Measurements from ENCODE around the gene NQO1. TPM values are rescaled to one million over a fixed set of nuclear protein-coding genes. Genes with fewer than 3 reads are reported as not detected.

Gene NQO1
- total and polyA plus RNA-seq, 2 of the 8 experiments (the other 6 are each of a cell fraction or from before 2014, with no cell fraction given), result 32.7 to 45.7 TPM

DNA sequence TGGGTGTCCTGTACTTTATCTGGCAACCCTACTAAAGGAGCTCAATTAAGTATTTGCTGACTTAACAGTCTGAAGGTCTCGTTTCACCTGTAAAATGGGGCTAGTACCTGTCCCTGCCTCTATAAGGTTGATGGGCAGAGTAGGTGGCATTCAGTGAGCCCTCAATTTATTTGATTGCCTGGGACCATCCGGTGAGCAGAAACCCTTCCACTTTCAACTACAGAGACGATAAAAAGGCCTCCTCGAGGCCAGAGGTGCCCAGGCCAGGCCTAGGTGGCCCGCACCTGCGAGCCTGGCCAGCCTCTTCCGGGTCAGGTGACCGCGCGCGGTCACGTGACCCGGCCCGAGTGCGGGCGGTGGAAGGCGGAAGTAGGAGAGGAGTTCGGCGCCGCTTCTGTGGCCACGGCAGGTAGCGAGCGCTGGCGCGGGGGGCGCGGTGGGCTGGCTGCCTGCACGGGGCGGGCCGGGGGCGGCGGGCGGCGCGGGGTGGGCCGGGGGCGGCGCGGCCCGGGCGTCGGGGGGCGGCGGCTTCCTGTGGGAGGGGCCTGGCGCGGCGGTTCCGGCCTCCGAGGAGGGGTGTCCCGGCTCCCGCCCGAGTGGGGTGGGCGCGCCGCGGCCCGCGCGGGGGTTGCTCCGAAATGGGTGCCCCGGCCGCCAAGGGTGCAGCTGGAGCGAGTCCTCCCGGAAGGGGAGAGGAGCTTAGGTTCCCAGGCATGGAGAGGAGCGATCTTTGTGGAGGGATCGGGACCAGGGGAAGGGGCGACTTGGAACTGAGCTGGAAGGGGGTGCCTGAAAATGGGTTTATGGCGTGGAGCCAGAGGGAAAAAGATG lies 35.8 kb upstream of the NQO1 start, which contains the start of gene WWP2 (continued):
- TF ChIP-seq SIRT6 (IDR thresholded peaks at IDR 0.05; ENCODE audit: low read length) (no peak), CBX8 (IDR thresholded peaks at IDR 0.05; ENCODE audit: borderline replicate concordance, low read depth, low read length) (no peak), CHD2 (IDR thresholded peaks at IDR 0.05; ENCODE audit: low read length) (no peak), JUN (IDR thresholded peaks at IDR 0.05; ENCODE audit: low read depth, low read length) (no peak), GABPA (IDR thresholded peaks at IDR 0.05; ENCODE audit: borderline replicate concordance, insufficient read depth, low read length) (no peak), NANOG (IDR thresholded peaks at IDR 0.05; ENCODE audit: insufficient read depth, low read depth, low read length, poor library complexity, severe bottlenecking) (no peak), SUZ12 (IDR thresholded peaks at IDR 0.05; ENCODE audit: low read length) (no peak), TEAD4 (IDR thresholded peaks at IDR 0.05; ENCODE audit: low read depth, low read length) (no peak), POLR2AphosphoS5 (IDR thresholded peaks at IDR 0.05; ENCODE audit: low read depth, low read length) (peak; percentile 77), ASH2L (IDR thresholded peaks at IDR 0.05; ENCODE audit: low read length) (peak; percentile 77), SIX5 (IDR thresholded peaks at IDR 0.05; ENCODE audit: low read depth, low read length) (peak; percentile 9; the same call in 1 of the 2 replicates), CREB1 (IDR thresholded peaks at IDR 0.05) (no peak), RAD21 (IDR thresholded peaks at IDR 0.05 in 1 of 2, conservative IDR thresholded peaks at IDR 0.05 in 1 of 2; ENCODE audit: low read depth in 2 of 2, low read length in 2 of 2) (0 out of 4 replicates have a peak, but pooled peaks of 1 of the 2 experiments have one; percentile 8), SAP30 (IDR thresholded peaks at IDR 0.05; ENCODE audit: insufficient read depth, insufficient replicate concordance, low read length) (no peak), EP300 (IDR thresholded peaks at IDR 0.05; ENCODE audit: borderline replicate concordance in 1 of 2, low read depth in 2 of 2, low read length in 2 of 2) (0 out of 3 replicates have a peak, but pooled peaks of 1 of the 2 experiments have one; percentile 76), KDM4A (IDR thresholded peaks at IDR 0.05; ENCODE audit: low read depth, low read length, severe bottlenecking) (peak; percentile 27), USF2 (IDR thresholded peaks at IDR 0.05; ENCODE audit: low read length) (peak; percentile 99), GTF2F1 (IDR thresholded peaks at IDR 0.05; ENCODE audit: borderline replicate concordance, low read depth, low read length) (peak; percentile 94), E2F6 (IDR thresholded peaks at IDR 0.05) (peak; percentile 66), SRF (IDR thresholded peaks at IDR 0.05; ENCODE audit: low read depth, low read length) (no peak), BRCA1 (IDR thresholded peaks at IDR 0.05; ENCODE audit: low read depth, low read length) (no peak), FOSL1 (IDR thresholded peaks at IDR 0.05; ENCODE audit: insufficient read depth, low read depth, low read length) (no peak)

Measured in H1 (cell line).